DND-41 (cell line): Measurements from ENCODE around the gene SCGB1D1.

Source experiments
- ATAC-seq: fragments of 200-7000 bp; cut with Tn5 transposase; 3 replicates; pipeline ENCODE4 v1.9.1; 2021; ENCODE audit warnings: low read depth; ENCODE audit not compliant: insufficient read depth
- DNase-seq: peaks from one replicate; pipeline ENCODE4 v3.0.0-alpha.2; 2020
- H2AFZ ChIP-seq: 2 replicates; pipeline ENCODE4 v1.6.0; 2012; ENCODE audit warnings: low read depth, low read length
- H3K27ac ChIP-seq: 2 replicates; pipeline ENCODE4 v1.5.1; 2012; ENCODE audit warnings: low read length, inconsistent platforms
- H3K27me3 ChIP-seq: fragments of 200-600 bp; sonication (generic); 2 replicates; pipeline ENCODE4 v1.6.0; 2012; ENCODE audit warnings: low read length, mild to moderate bottlenecking, inconsistent platforms; ENCODE audit not compliant: insufficient read depth, poor library complexity
- H3K36me3 ChIP-seq: 2 replicates; pipeline ENCODE4 v1.5.1; 2012; ENCODE audit warnings: low read length, inconsistent platforms; ENCODE audit not compliant: insufficient read depth
- H3K4me1 ChIP-seq: 2 replicates; pipeline ENCODE4 v1.5.1; 2012; ENCODE audit warnings: mild to moderate bottlenecking, low read length; ENCODE audit not compliant: insufficient read depth
- H3K4me2 ChIP-seq: 2 replicates; pipeline ENCODE4 v1.6.0; 2012; ENCODE audit warnings: mild to moderate bottlenecking, moderate library complexity, low read length, inconsistent platforms; ENCODE audit not compliant: insufficient read depth
- H3K4me3 ChIP-seq, 2 experiments: fragments of 200-600 bp in 1 of 2; shearing (Covaris generic) in 1 of 2; 2 replicates each; pipeline ENCODE4 v1.5.1; 2012 to 2016; ENCODE audit warnings: inconsistent platforms in 2 of 2, low read length in 2 of 2, mild to moderate bottlenecking in 2 of 2, low read depth in 1 of 2, moderate library complexity in 1 of 2
- H3K79me2 ChIP-seq: 2 replicates; pipeline ENCODE4 v1.6.0; 2012; ENCODE audit warnings: low read length, inconsistent platforms; ENCODE audit not compliant: insufficient read depth
- H3K9ac ChIP-seq: 2 replicates; pipeline ENCODE4 v1.6.0; 2012; ENCODE audit warnings: low read depth, mild to moderate bottlenecking, inconsistent platforms, low read length, moderate library complexity
- H3K9me3 ChIP-seq: 2 replicates; pipeline ENCODE4 v1.5.1; 2012; ENCODE audit warnings: low read length, moderate library complexity, mild to moderate bottlenecking, inconsistent platforms; ENCODE audit not compliant: insufficient read depth, severe bottlenecking
- H4K20me1 ChIP-seq: 2 replicates; pipeline ENCODE4 v1.6.0; 2012; ENCODE audit warnings: low read length; ENCODE audit not compliant: insufficient read depth
- EZH2 ChIP-seq: IDR thresholded peaks from 3 replicates; pipeline ENCODE4 v1.6.1; 2012; ENCODE audit warnings: borderline replicate concordance, low read depth, mild to moderate bottlenecking, moderate library complexity, low read length, inconsistent platforms; ENCODE audit not compliant: severe bottlenecking
- TF ChIP-seq, protein P1 (sequence below): IDR thresholded peaks from 2 replicates; pipeline ENCODE4 v1.5.1; 2012; ENCODE audit warnings: borderline replicate concordance, low read length, moderate library complexity, mild to moderate bottlenecking; ENCODE audit not compliant: poor library complexity, severe bottlenecking; ENCODE audit errors: extremely low read depth

SCGB1D1 gene

DNA sequence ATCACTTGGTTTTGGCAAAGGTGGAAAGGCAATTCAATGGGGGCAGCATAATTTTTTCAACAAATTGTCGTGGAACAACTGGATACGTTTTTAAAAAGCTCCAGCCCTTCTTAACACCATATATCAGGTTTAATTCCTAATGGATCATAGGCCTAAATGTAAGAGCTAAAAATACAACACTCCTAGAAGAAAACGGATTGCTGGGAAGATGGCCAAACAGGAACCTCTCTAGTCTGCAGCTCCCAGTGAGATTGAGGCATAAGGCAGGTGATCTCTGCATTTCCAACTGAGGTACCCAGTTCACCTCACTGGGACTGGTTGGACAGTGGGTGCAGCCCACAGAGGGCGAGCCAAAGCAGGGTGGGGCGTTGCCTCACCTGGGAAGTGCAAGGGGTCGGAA is 32.4 kb upstream of the SCGB1D1 start:
- no peak for ATAC-seq
- TF ChIP-seq EZH2 = no peak
- TF ChIP-seq, protein P1, sequence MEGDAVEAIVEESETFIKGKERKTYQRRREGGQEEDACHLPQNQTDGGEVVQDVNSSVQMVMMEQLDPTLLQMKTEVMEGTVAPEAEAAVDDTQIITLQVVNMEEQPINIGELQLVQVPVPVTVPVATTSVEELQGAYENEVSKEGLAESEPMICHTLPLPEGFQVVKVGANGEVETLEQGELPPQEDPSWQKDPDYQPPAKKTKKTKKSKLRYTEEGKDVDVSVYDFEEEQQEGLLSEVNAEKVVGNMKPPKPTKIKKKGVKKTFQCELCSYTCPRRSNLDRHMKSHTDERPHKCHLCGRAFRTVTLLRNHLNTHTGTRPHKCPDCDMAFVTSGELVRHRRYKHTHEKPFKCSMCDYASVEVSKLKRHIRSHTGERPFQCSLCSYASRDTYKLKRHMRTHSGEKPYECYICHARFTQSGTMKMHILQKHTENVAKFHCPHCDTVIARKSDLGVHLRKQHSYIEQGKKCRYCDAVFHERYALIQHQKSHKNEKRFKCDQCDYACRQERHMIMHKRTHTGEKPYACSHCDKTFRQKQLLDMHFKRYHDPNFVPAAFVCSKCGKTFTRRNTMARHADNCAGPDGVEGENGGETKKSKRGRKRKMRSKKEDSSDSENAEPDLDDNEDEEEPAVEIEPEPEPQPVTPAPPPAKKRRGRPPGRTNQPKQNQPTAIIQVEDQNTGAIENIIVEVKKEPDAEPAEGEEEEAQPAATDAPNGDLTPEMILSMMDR = no peak
- no peaks in the 10 kb centered on the region for H4K20me1 ChIP-seq
- H3K79me2 ChIP-seq = no peaks in the 10 kb centered on the region
- no peak overlapping the region for H3K27ac ChIP-seq
- H3K27me3 ChIP-seq = no peaks in the 10 kb centered on the region
- no peak overlapping the region for H3K9ac ChIP-seq
- H3K4me3 ChIP-seq = no peak overlapping the region
- DNase-seq = no peak
- no peaks in the 10 kb centered on the region for H3K9me3 ChIP-seq
- no peak overlapping the region for H3K4me2 ChIP-seq
- H2AFZ ChIP-seq = no peak overlapping the region
- peaks cover 9% of the 10 kb centered on the region for H3K36me3 ChIP-seq
- no peaks in the 10 kb centered on the region for H3K4me1 ChIP-seq

DNA sequence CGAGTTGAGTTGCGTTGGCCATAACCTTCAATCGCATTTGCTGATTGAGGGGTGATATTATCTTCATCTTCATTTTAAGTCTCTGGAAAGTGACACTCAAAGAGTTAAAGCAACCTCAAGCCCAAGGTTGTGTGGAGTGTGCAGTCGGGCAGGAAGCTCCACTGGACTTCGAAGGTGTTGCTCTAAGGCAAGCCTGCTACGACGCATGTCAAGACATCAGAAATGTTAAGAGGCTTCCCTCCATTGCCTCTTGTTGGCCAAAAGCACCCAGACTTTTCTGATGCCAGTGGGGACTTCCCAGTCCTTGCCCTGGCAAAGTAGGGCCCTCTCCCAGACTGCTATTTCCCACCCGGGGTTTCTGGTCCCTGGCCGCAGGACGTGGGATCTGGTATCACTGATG is 23.6 kb upstream of the SCGB1D1 start:
- no peak for DNase-seq
- Histone ChIP-seq H3K27ac (no peak overlapping the region), H3K4me3 (no peak overlapping the region), H3K79me2 (no peaks in the 10 kb centered on the region), H4K20me1 (0 out of 2 replicates have a peak, but pooled peaks cover 2% of the 10 kb centered on the region), H3K4me1 (no peaks in the 10 kb centered on the region), H3K4me2 (no peak overlapping the region), H3K9me3 (no peaks in the 10 kb centered on the region), H2AFZ (no peak overlapping the region), H3K9ac (no peak overlapping the region), H3K27me3 (peaks cover 14% of the 10 kb centered on the region), H3K36me3 (no peaks in the 10 kb centered on the region)
- ATAC-seq = no peak
- no peak for TF ChIP-seq EZH2
- TF ChIP-seq, protein P1 = no peak

DNA sequence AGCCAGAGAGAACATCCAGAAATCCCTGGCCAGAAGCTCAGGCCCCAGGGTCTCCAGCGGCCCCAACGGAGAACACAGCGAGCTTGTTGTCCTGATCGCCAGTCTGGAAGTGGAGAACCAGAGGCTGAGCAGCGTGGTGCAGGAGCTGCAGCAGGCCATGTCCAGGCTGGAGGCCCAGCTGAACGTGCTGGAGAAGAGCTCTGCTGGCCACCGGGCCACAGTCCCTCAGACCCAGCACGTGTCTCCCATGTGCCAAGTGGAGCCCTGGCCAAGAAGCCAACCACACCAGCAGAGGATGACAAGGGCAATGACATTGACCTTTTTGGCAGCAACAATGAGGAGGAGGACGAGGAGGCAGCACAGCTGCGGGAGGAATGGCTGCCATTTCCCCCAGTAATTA is 20.6 kb upstream of the SCGB1D1 start:
- no peaks in the 10 kb centered on the region for H3K4me1 ChIP-seq
- ATAC-seq (no peak), DNase-seq (no peak)
- no peak overlapping the region for H2AFZ ChIP-seq
- 0 out of 2 replicates have a peak, but pooled peaks cover 2% of the 10 kb centered on the region for H4K20me1 ChIP-seq
- no peak overlapping the region for H3K27ac ChIP-seq
- TF ChIP-seq, protein P1 = no peak
- no peak for TF ChIP-seq EZH2
- no peaks in the 10 kb centered on the region for H3K9me3 ChIP-seq
- no peaks in the 10 kb centered on the region for H3K36me3 ChIP-seq
- H3K9ac ChIP-seq = no peak overlapping the region
- H3K27me3 ChIP-seq = peaks cover 24% of the 10 kb centered on the region
- no peaks in the 10 kb centered on the region for H3K79me2 ChIP-seq
- no peak overlapping the region for H3K4me3 ChIP-seq
- no peak overlapping the region for H3K4me2 ChIP-seq

DNA sequence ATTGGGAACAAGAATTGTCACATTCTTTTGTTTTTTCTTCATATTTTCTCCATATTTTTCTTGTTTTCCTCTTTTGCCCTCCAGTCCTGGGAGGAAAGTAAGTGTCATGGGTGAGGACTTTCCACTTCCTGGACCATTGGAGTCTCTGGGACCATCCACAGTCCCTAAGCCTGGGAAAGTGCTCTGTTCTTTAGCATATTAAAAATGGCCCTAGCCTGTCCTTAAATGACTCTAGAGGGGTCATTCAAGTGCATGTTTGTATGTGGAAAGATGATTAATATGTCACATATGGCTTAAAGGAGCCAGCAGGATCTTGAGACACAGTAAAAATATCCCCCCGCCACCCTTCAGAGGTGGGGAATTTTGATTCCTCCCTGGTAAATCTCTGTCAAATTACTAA is 20.1 kb upstream of the SCGB1D1 start:
- Histone ChIP-seq H3K9me3 (no peaks in the 10 kb centered on the region), H3K36me3 (no peaks in the 10 kb centered on the region), H2AFZ (no peak overlapping the region), H3K4me2 (no peak overlapping the region), H3K27ac (no peak overlapping the region), H3K4me3 (no peak overlapping the region), H3K4me1 (no peaks in the 10 kb centered on the region), H3K79me2 (no peaks in the 10 kb centered on the region), H3K9ac (no peak overlapping the region), H3K27me3 (peaks cover 27% of the 10 kb centered on the region), H4K20me1 (0 out of 2 replicates have a peak, but pooled peaks cover 2% of the 10 kb centered on the region)
- no peak for TF ChIP-seq EZH2
- TF ChIP-seq, protein P1 = no peak
- DNase-seq (no peak), ATAC-seq (no peak)
